WTC11 (cell line): ENCODE results near the gene PSD4. TPM values are rescaled to one million over a fixed set of nuclear protein-coding genes. Genes with fewer than 3 reads are reported as not detected.

Experiments used
- ATAC-seq: fragments of 200-7000 bp; cut with Tn5 transposase; 2 replicates; pipeline ENCODE4 v1.10.0; 2021; ENCODE audit warnings: mild to moderate bottlenecking, moderate library complexity
- CTCF ChIA-PET: fragments of 300-600 bp; sonication (Branson Sonifier 250); formaldehyde crosslinking; loops from one replicate; lab custom pipeline; 2021; ENCODE audit warnings: antibody characterized with exemption; lab: Charles Lee
- POLR2A ChIA-PET: fragments of 350-600 bp; sonication (Branson Sonifier 250); formaldehyde crosslinking; loops from one replicate; lab custom pipeline; 2021; ENCODE audit warnings: antibody characterized with exemption; lab: Charles Lee
- DNase-seq: peaks from one replicate; pipeline ENCODE4 v3.0.0; 2021; ENCODE audit warnings: low spot score
- H3K27ac Mint-ChIP-seq: 2 replicates; pipeline ENCODE4 v1.8.0; 2021; ENCODE audit warnings: mixed read lengths
- H3K27me3 Mint-ChIP-seq: 2 replicates; pipeline ENCODE4 v1.8.0; 2021; ENCODE audit warnings: low read depth, mild to moderate bottlenecking, moderate library complexity, mixed read lengths
- H3K36me3 Mint-ChIP-seq: 2 replicates; pipeline ENCODE4 v1.8.0; 2021; ENCODE audit warnings: mixed read lengths
- H3K4me1 Mint-ChIP-seq: 2 replicates; pipeline ENCODE4 v1.8.0; 2022; ENCODE audit warnings: mixed read lengths
- H3K4me3 Mint-ChIP-seq: 2 replicates; pipeline ENCODE4 v1.8.0; 2021; ENCODE audit warnings: mild to moderate bottlenecking, moderate library complexity, mixed read lengths
- H3K9me3 Mint-ChIP-seq: 2 replicates; pipeline ENCODE4 v1.8.0; 2021; ENCODE audit warnings: mixed read lengths
- ATF1 ChIP-seq: sonication (generic); formaldehyde crosslinking; IDR thresholded peaks from 2 replicates; pipeline ENCODE4 v1.8.1; 2023; ENCODE audit warnings: mild to moderate bottlenecking, moderate library complexity, missing genetic modification reagents
- CREM ChIP-seq: sonication (generic); formaldehyde crosslinking; IDR thresholded peaks from 2 replicates; pipeline ENCODE4 v1.8.1; 2022; ENCODE audit warnings: mild to moderate bottlenecking, missing genetic modification reagents, moderate library complexity
- E2F4 ChIP-seq: sonication (generic); formaldehyde crosslinking; IDR thresholded peaks from 2 replicates; pipeline ENCODE4 v1.8.1; 2022; ENCODE audit warnings: low read depth, mild to moderate bottlenecking, moderate library complexity, missing genetic modification reagents, borderline replicate concordance
- FOXJ3 ChIP-seq: sonication (generic); formaldehyde crosslinking; IDR thresholded peaks from 2 replicates; pipeline ENCODE4 v1.9.0; 2021; ENCODE audit warnings: missing genetic modification reagents, mild to moderate bottlenecking, borderline replicate concordance
- FOXK1 ChIP-seq: sonication (generic); formaldehyde crosslinking; IDR thresholded peaks from 2 replicates; pipeline ENCODE4 v1.8.0; 2022; ENCODE audit warnings: mild to moderate bottlenecking, moderate library complexity, missing genetic modification reagents
- IRF2 ChIP-seq: sonication (generic); formaldehyde crosslinking; IDR thresholded peaks from 2 replicates; pipeline ENCODE4 v1.8.0; 2022; ENCODE audit warnings: low read depth, missing genetic modification reagents, borderline replicate concordance
- KAT7 ChIP-seq: sonication (generic); formaldehyde crosslinking; IDR thresholded peaks from 2 replicates; pipeline ENCODE4 v1.8.1; 2023; ENCODE audit warnings: missing genetic modification reagents, mild to moderate bottlenecking, borderline replicate concordance
- MYBL2 ChIP-seq: sonication (generic); formaldehyde crosslinking; IDR thresholded peaks from 2 replicates; pipeline ENCODE4 v1.8.1; 2023; ENCODE audit warnings: mild to moderate bottlenecking, moderate library complexity, missing genetic modification reagents
- NR3C1 ChIP-seq: sonication (generic); formaldehyde crosslinking; conservative IDR thresholded peaks from 2 replicates; pipeline ENCODE4 v1.8.1; 2023; ENCODE audit warnings: low read depth, mild to moderate bottlenecking, missing genetic modification reagents
- RORB ChIP-seq: fragments of 250-450 bp; sonication (Bioruptor Pico); IDR thresholded peaks from 2 replicates; pipeline ENCODE4 v1.9.0; 2021; ENCODE audit warnings: mild to moderate bottlenecking
- SMAD4 ChIP-seq: sonication (generic); formaldehyde crosslinking; IDR thresholded peaks from 2 replicates; pipeline ENCODE4 v1.8.0; 2022; ENCODE audit warnings: mild to moderate bottlenecking, missing genetic modification reagents
- SOX15 ChIP-seq: fragments of 250-450 bp; sonication (Bioruptor Pico); IDR thresholded peaks from 2 replicates; pipeline ENCODE4 v1.9.0; 2021; ENCODE audit warnings: mild to moderate bottlenecking
- TCF7 ChIP-seq: sonication (generic); formaldehyde crosslinking; IDR thresholded peaks from 2 replicates; pipeline ENCODE4 v1.8.0; 2022; ENCODE audit warnings: mild to moderate bottlenecking, low read depth, missing genetic modification reagents, moderate library complexity
- TEAD4 ChIP-seq: sonication (generic); formaldehyde crosslinking; IDR thresholded peaks from 2 replicates; pipeline ENCODE4 v1.8.0; 2022; ENCODE audit warnings: mild to moderate bottlenecking, missing genetic modification reagents
- USF1 ChIP-seq: sonication (generic); formaldehyde crosslinking; IDR thresholded peaks from 2 replicates; pipeline ENCODE4 v1.8.0; 2022; ENCODE audit warnings: mild to moderate bottlenecking, missing genetic modification reagents
- ZBTB43 ChIP-seq: sonication (generic); formaldehyde crosslinking; IDR thresholded peaks from 2 replicates; pipeline ENCODE4 v1.8.1; 2023; ENCODE audit warnings: mild to moderate bottlenecking, missing genetic modification reagents
- ZNF121 ChIP-seq: sonication (generic); formaldehyde crosslinking; IDR thresholded peaks from 2 replicates; pipeline ENCODE4 v1.8.0; 2023; ENCODE audit warnings: missing genetic modification reagents
- ZNF138 ChIP-seq: sonication (generic); formaldehyde crosslinking; conservative IDR thresholded peaks from 2 replicates; pipeline ENCODE4 v1.8.1; 2022; ENCODE audit warnings: mild to moderate bottlenecking, moderate library complexity, missing genetic modification reagents
- ZNF317 ChIP-seq: sonication (generic); formaldehyde crosslinking; IDR thresholded peaks from 2 replicates; pipeline ENCODE4 v1.8.1; 2023; ENCODE audit warnings: low read depth, mild to moderate bottlenecking, moderate library complexity, missing genetic modification reagents, borderline replicate concordance
- total RNA-seq: library from RNA; stranded (reverse); gene quantifications from 3 replicates; pipeline ENCODE4 v1.2.3, GENCODE V29; 2021
- TF ChIP-seq, protein P1 (sequence below): sonication (generic); formaldehyde crosslinking; IDR thresholded peaks from 2 replicates; pipeline ENCODE4 v1.8.1; 2022; ENCODE audit warnings: mild to moderate bottlenecking, moderate library complexity, missing genetic modification reagents
- TF ChIP-seq, protein P2 (sequence below): sonication (generic); formaldehyde crosslinking; IDR thresholded peaks from 2 replicates; pipeline ENCODE4 v1.8.0; 2022; ENCODE audit warnings: mild to moderate bottlenecking, missing genetic modification reagents
- TF ChIP-seq, protein P3 (sequence below): fragments of 250-450 bp; sonication (Bioruptor Pico); IDR thresholded peaks from 2 replicates; pipeline ENCODE4 v2.1.2; 2022; ENCODE audit warnings: mild to moderate bottlenecking, moderate library complexity
- TF ChIP-seq, protein P4 (sequence below): sonication (generic); formaldehyde crosslinking; IDR thresholded peaks from 2 replicates; pipeline ENCODE4 v1.8.1; 2023; ENCODE audit warnings: mild to moderate bottlenecking, missing genetic modification reagents
- TF ChIP-seq, protein P5 (sequence below): sonication (generic); formaldehyde crosslinking; IDR thresholded peaks from 2 replicates; pipeline ENCODE4 v1.8.0; 2022; ENCODE audit warnings: mild to moderate bottlenecking, missing genetic modification reagents
- TF ChIP-seq, protein P6 (sequence below): fragments of 250-450 bp; sonication (Bioruptor Pico); IDR thresholded peaks from 2 replicates; pipeline ENCODE4 v1.9.0; 2021; ENCODE audit warnings: moderate library complexity, mild to moderate bottlenecking, inconsistent platforms, borderline replicate concordance

Gene PSD4
- total RNA-seq, 1 experiment from 2014 or later: 1.5 TPM

GRCh38 chr2:113198790-113199612 is 25.2 kb downstream of the PSD4 start:
- ATAC-seq (peak; percentile 82), DNase-seq (peak; percentile 89)
- Mint-ChIP-seq H3K4me1 (peaks cover under 1% of the 10 kb centered on the region; the same call in 1 of the 2 replicates), H3K27me3 (peaks cover 22% of the 10 kb centered on the region), H3K9me3 (no peaks in the 10 kb centered on the region), H3K27ac (no peak overlapping the region), H3K36me3 (no peaks in the 10 kb centered on the region), H3K4me3 (peak overlapping the region; percentile 65)
- POLR2A ChIA-PET: interaction anchor here (0.9 to 1.0 kb wide), 3 partner anchors 55 to 119 kb away, joined by 3 to 5 read pairs (median 3); no protein-coding TSS in a partner anchor
- CTCF ChIA-PET: interaction anchor here (0.6 to 7.9 kb wide), 62 partner anchors 9 to 942 kb away, joined by 3 to 155 read pairs (median 6); partner anchors contain the start of genes IL36G, PAX8 and PSD4
- peak; percentile 83 for TF ChIP-seq ZBTB43 (CRISPR knock-in tag)
- TF ChIP-seq RORB (CRISPR knock-in tag): no peak
- TF ChIP-seq MYBL2: peak; percentile 63; the same call in 1 of the 2 replicates
- TF ChIP-seq KAT7: no peak
- TF ChIP-seq ZNF121: no peak
- TF ChIP-seq USF1 (CRISPR knock-in tag): 0 out of 2 replicates have a peak, but pooled peaks have one; percentile 49
- TF ChIP-seq SOX15 (CRISPR knock-in tag): no peak
- peak; percentile 65; the same call in 1 of the 2 replicates for TF ChIP-seq ZNF138 (CRISPR knock-in tag)
- no peak for TF ChIP-seq TCF7 (CRISPR knock-in tag)
- TF ChIP-seq, protein P1, sequence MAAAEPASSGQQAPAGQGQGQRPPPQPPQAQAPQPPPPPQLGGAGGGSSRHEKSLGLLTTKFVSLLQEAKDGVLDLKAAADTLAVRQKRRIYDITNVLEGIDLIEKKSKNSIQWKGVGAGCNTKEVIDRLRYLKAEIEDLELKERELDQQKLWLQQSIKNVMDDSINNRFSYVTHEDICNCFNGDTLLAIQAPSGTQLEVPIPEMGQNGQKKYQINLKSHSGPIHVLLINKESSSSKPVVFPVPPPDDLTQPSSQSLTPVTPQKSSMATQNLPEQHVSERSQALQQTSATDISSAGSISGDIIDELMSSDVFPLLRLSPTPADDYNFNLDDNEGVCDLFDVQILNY (CRISPR knock-in tag): no peak
- TF ChIP-seq NR3C1 (CRISPR knock-in tag): 0 out of 2 replicates have a peak, but pooled peaks have one; percentile 67
- no peak for TF ChIP-seq IRF2
- TF ChIP-seq, protein P2, sequence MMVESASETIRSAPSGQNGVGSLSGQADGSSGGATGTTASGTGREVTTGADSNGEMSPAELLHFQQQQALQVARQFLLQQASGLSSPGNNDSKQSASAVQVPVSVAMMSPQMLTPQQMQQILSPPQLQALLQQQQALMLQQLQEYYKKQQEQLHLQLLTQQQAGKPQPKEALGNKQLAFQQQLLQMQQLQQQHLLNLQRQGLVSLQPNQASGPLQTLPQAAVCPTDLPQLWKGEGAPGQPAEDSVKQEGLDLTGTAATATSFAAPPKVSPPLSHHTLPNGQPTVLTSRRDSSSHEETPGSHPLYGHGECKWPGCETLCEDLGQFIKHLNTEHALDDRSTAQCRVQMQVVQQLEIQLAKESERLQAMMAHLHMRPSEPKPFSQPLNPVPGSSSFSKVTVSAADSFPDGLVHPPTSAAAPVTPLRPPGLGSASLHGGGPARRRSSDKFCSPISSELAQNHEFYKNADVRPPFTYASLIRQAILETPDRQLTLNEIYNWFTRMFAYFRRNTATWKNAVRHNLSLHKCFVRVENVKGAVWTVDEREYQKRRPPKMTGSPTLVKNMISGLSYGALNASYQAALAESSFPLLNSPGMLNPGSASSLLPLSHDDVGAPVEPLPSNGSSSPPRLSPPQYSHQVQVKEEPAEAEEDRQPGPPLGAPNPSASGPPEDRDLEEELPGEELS: peak; percentile 59; the same call in 1 of the 2 replicates
- no peak for TF ChIP-seq E2F4 (CRISPR knock-in tag)
- no peak for TF ChIP-seq ATF1 (CRISPR knock-in tag)
- TF ChIP-seq, protein P3, sequence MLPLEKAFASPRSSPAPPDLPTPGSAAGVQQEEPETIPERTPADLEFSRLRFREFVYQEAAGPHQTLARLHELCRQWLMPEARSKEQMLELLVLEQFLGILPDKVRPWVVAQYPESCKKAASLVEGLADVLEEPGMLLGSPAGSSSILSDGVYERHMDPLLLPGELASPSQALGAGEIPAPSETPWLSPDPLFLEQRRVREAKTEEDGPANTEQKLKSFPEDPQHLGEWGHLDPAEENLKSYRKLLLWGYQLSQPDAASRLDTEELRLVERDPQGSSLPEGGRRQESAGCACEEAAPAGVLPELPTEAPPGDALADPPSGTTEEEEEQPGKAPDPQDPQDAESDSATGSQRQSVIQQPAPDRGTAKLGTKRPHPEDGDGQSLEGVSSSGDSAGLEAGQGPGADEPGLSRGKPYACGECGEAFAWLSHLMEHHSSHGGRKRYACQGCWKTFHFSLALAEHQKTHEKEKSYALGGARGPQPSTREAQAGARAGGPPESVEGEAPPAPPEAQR (CRISPR knock-in tag): no peak
- no peak for TF ChIP-seq FOXJ3 (CRISPR knock-in tag)
- TF ChIP-seq, protein P4, sequence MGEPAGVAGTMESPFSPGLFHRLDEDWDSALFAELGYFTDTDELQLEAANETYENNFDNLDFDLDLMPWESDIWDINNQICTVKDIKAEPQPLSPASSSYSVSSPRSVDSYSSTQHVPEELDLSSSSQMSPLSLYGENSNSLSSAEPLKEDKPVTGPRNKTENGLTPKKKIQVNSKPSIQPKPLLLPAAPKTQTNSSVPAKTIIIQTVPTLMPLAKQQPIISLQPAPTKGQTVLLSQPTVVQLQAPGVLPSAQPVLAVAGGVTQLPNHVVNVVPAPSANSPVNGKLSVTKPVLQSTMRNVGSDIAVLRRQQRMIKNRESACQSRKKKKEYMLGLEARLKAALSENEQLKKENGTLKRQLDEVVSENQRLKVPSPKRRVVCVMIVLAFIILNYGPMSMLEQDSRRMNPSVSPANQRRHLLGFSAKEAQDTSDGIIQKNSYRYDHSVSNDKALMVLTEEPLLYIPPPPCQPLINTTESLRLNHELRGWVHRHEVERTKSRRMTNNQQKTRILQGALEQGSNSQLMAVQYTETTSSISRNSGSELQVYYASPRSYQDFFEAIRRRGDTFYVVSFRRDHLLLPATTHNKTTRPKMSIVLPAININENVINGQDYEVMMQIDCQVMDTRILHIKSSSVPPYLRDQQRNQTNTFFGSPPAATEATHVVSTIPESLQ (CRISPR knock-in tag): no peak
- no peak for TF ChIP-seq CREM
- TF ChIP-seq SMAD4 (CRISPR knock-in tag): no peak
- TF ChIP-seq, protein P5, sequence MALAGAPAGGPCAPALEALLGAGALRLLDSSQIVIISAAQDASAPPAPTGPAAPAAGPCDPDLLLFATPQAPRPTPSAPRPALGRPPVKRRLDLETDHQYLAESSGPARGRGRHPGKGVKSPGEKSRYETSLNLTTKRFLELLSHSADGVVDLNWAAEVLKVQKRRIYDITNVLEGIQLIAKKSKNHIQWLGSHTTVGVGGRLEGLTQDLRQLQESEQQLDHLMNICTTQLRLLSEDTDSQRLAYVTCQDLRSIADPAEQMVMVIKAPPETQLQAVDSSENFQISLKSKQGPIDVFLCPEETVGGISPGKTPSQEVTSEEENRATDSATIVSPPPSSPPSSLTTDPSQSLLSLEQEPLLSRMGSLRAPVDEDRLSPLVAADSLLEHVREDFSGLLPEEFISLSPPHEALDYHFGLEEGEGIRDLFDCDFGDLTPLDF (CRISPR knock-in tag): no peak
- peak; percentile 57; the same call in 1 of the 2 replicates for TF ChIP-seq FOXK1
- TF ChIP-seq ZNF317: no peak
- TF ChIP-seq, protein P6, sequence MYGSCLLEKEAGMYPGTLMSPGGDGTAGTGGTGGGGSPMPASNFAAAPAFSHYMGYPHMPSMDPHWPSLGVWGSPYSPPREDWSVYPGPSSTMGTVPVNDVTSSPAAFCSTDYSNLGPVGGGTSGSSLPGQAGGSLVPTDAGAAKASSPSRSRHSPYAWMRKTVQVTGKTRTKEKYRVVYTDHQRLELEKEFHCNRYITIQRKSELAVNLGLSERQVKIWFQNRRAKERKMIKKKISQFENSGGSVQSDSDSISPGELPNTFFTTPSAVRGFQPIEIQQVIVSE (CRISPR knock-in tag): no peak
- no peak for TF ChIP-seq TEAD4 (CRISPR knock-in tag)
